ENCODE results near the gene SLC6A11. TPM values are rescaled to one million over a fixed set of nuclear protein-coding genes. Genes with fewer than 3 reads are reported as not detected.

Gene SLC6A11
- total and polyA plus RNA-seq, 2 of the 8 experiments (the other 6 are each of a cell fraction or from before 2014, with no cell fraction given), result 0.78 to 1.5 TPM

- no peak overlapping the region for H2BK20ac ChIP-seq (ENCODE audit: low read length)
- FAIRE-seq, result no peak
- H3K23ac ChIP-seq (ENCODE audit: insufficient read length), result no peak overlapping the region
- TF ChIP-seq MAFK (IDR thresholded peaks at IDR 0.05; ENCODE audit: low read depth, low read length) (no peak), GTF2F1 (IDR thresholded peaks at IDR 0.05; ENCODE audit: borderline replicate concordance, low read depth, low read length) (no peak), HDAC2 (IDR thresholded peaks at IDR 0.05; ENCODE audit: borderline replicate concordance in 1 of 2, low read depth in 2 of 2, low read length in 2 of 2) (no peak), BACH1 (IDR thresholded peaks at IDR 0.05; ENCODE audit: low read length) (no peak), SAP30 (IDR thresholded peaks at IDR 0.05; ENCODE audit: insufficient read depth, insufficient replicate concordance, low read length) (no peak), MAX (IDR thresholded peaks at IDR 0.05) (no peak), SIN3A (conservative IDR thresholded peaks at IDR 0.05 in 1 of 2, IDR thresholded peaks at IDR 0.05 in 1 of 2; ENCODE audit: low read depth in 1 of 2, low read length in 2 of 2) (no peak), SP2 (IDR thresholded peaks at IDR 0.05; ENCODE audit: low read length) (no peak), EP300 (IDR thresholded peaks at IDR 0.05; ENCODE audit: borderline replicate concordance in 1 of 2, low read depth in 2 of 2, low read length in 2 of 2) (no peak), BCL11A (IDR thresholded peaks at IDR 0.05; ENCODE audit: low read depth in 2 of 2, low read length in 2 of 2) (no peak), POLR2AphosphoS5 (IDR thresholded peaks at IDR 0.05; ENCODE audit: low read depth, low read length) (no peak), KDM5A (IDR thresholded peaks at IDR 0.05; ENCODE audit: low read length) (no peak), RNF2 (IDR thresholded peaks at IDR 0.05; ENCODE audit: borderline replicate concordance, low read depth, low read length, missing control alignments, poor library complexity, severe bottlenecking) (no peak)
Observed at GRCh38 chr3:10985181-10985580, 169.2 kb downstream of the SLC6A11 start.

More at GRCh38 chr3:10985181-10985580, 169.2 kb downstream of the SLC6A11 start:
- POLR2A ChIA-PET (ENCODE audit: partially characterized antibody), result no interaction called here
- CTCF ChIA-PET (ENCODE audit: partially characterized antibody), result interaction anchor here (0.9 to 13.3 kb wide), 9 partner anchors 9 to 230 kb away, joined by 3 to 207 read pairs (median 5); no protein-coding TSS in a partner anchor
- H3K23me2 ChIP-seq (ENCODE audit: low read depth, low read length), result no peaks in the 10 kb centered on the region
- WGBS, 2 experiments (ENCODE audit: extremely low coverage in 1 of 2, insufficient coverage in 1 of 2, insufficient read length in 1 of 2, insufficient replicate concordance in 2 of 2, low coverage in 1 of 2, low lambda C conversion rate in 2 of 2, missing lambda C conversion rate in 1 of 2), result 78% methylated on average over 1 of the region's 1 CpG; no CpG with 5 or more reads in 1 of the 2 experiments
- H3K79me1 ChIP-seq (ENCODE audit: low read depth, low read length), result no peaks in the 10 kb centered on the region
- no peak overlapping the region for H2BK120ac ChIP-seq (replicated peaks; ENCODE audit: low read depth, low read length)
- no peak overlapping the region for H3K4me3 ChIP-seq (ENCODE audit: extremely low read depth in 1 of 4, insufficient read depth in 2 of 4, low read depth in 3 of 4, low read length in 4 of 4)
- no peak overlapping the region for H3K27ac ChIP-seq (ENCODE audit: low read depth, low read length)
- no peaks in the 10 kb centered on the region for H3K9me3 ChIP-seq (ENCODE audit: insufficient read depth in 2 of 2, low read depth in 1 of 2, low read length in 1 of 2)
- no peak overlapping the region for H4K91ac ChIP-seq (replicated peaks; ENCODE audit: insufficient read length, low read length)
- no peaks in the 10 kb centered on the region for H3K79me2 ChIP-seq (ENCODE audit: control insufficient read depth in 1 of 2, insufficient read depth in 2 of 2, low read length in 2 of 2)
- H3K4ac ChIP-seq (replicated peaks; ENCODE audit: insufficient read length, low read depth, low read length), result no peak overlapping the region
- DNase-seq (ENCODE audit: low read depth in 1 of 2, low spot score in 2 of 2), result no peak
- no peak overlapping the region for H3K56ac ChIP-seq (replicated peaks; ENCODE audit: insufficient read length, low read depth, low read length)
- no peak overlapping the region for H2AK5ac ChIP-seq (ENCODE audit: low read depth, low read length)
- no peak overlapping the region for H4K5ac ChIP-seq (ENCODE audit: insufficient read length, low read depth, low read length)
- no peaks in the 10 kb centered on the region for H4K20me1 ChIP-seq (replicated peaks in 1 of 2; ENCODE audit: control insufficient read depth in 1 of 2, insufficient read depth in 2 of 2, low read length in 2 of 2)
- no peak overlapping the region for H3K18ac ChIP-seq (ENCODE audit: extremely low read depth, low read length)
- H3K4me2 ChIP-seq (ENCODE audit: insufficient read depth in 1 of 2, low read depth in 2 of 2, low read length in 2 of 2), result no peak overlapping the region
- H3K4me1 ChIP-seq (replicated peaks in 1 of 4; ENCODE audit: control insufficient read depth in 3 of 4, insufficient read depth in 4 of 4, low read length in 3 of 4), result peaks cover 0 to 6% (median 2%) of the 10 kb centered on the region in 4 experiments; a peak in 3 of 7 replicates
- no peak overlapping the region for H2BK12ac ChIP-seq (ENCODE audit: low read depth, low read length)
- H3K36me3 ChIP-seq (ENCODE audit: control insufficient read depth in 2 of 4, insufficient read depth in 4 of 4, low read length in 3 of 4), result no peaks in the 10 kb centered on the region
- H3K9ac ChIP-seq (replicated peaks in 1 of 4; ENCODE audit: extremely low read depth in 1 of 4, low read depth in 3 of 4, low read length in 3 of 4), result no peak overlapping the region
- H2BK15ac ChIP-seq (ENCODE audit: low read length), result no peak overlapping the region
- H2AFZ ChIP-seq (ENCODE audit: low read length), result no peak overlapping the region
- no peaks in the 10 kb centered on the region; a peak in 1 of 7 replicates for H3K27me3 ChIP-seq (replicated peaks in 1 of 4; ENCODE audit: control insufficient read depth in 3 of 4, extremely low read depth in 1 of 4, insufficient read depth in 3 of 4, low read length in 3 of 4)
- H4K8ac ChIP-seq (ENCODE audit: extremely low read depth, insufficient read depth, low read length), result no peak overlapping the region
- no peak overlapping the region for H3K14ac ChIP-seq (ENCODE audit: insufficient read length)
- no peak overlapping the region for H2BK5ac ChIP-seq (ENCODE audit: low read depth, low read length)

Measured in H1 (cell line).